K562 (cell line): ENCODE data around the gene TTC31. TPM values are rescaled to one million over a fixed set of nuclear protein-coding genes. Genes with fewer than 3 reads are reported as not detected.
"Not testable (repeated sequence)": the region's sequence is repeated elsewhere in the genome, so short reads cannot be mapped to it uniquely, and the experiment has no call there.

Experiments used
- ATAC-seq: fragments of 200-7000 bp; cut with Tn5 transposase; 3 replicates; pipeline ENCODE4 v1.9.1; 2020; ENCODE audit warnings: moderate library complexity
- BruUV-seq: library from RNA; stranded (reverse); fragments of 400-500 nt; replicated peaks from 2 replicates; lab custom pipeline; 2021; lab: Mats Ljungman, UMichigan
- CTCF ChIA-PET: fragments of 300-600 bp; formaldehyde crosslinking; extraction: SDS; loops from one replicate; lab custom pipeline; 2021; ENCODE audit warnings: low intra/inter-chr PET ratio; lab: Yijun Ruan, JAX
- POLR2A ChIA-PET: fragments of 300-600, 350-650 bp; sonication (Branson Sonifier 250); formaldehyde crosslinking; extraction: SDS; loops from one replicate; lab custom pipeline; 2021; ENCODE audit warnings: antibody characterized with exemption, inconsistent platforms; lab: Yijun Ruan, JAX
- DNase-seq, 4 experiments: peaks; one replicate each; pipeline versions ENCODE4 v3.0.0 to v3.0.0-alpha.2; 2011 to 2018; ENCODE audit warnings: low spot score in 3 of 4, mixed read lengths in 3 of 4; ENCODE audit errors: extremely low read depth in 1 of 4
- FAIRE-seq: peaks from 2 replicates; lab custom pipeline; 2011; peaks lifted over from hg19 to GRCh38; lab: Jason Lieb, UNC
- H2AFZ ChIP-seq: 2 replicates; pipeline ENCODE4 v1.6.0; 2011; ENCODE audit warnings: low read depth, low read length, control low read depth, inconsistent platforms
- H3K27ac ChIP-seq: fragments of 200-600 bp; 3 replicates; pipeline ENCODE4 v1.8.0; 2011; ENCODE audit warnings: low read depth, mild to moderate bottlenecking, control low read depth, inconsistent platforms, low read length, moderate library complexity, mixed read lengths; ENCODE audit errors: extremely low read depth
- H3K27me3 ChIP-seq, 2 experiments: fragments of 300-600 bp in 1 of 2; 2 replicates in 1 of 2; 3 replicates in 1 of 2; pipeline versions ENCODE4 v1.6.0 to v1.8.0; 2011; ENCODE audit warnings: inconsistent platforms in 2 of 2, low read length in 2 of 2, mild to moderate bottlenecking in 1 of 2, mixed read lengths in 1 of 2, moderate library complexity in 1 of 2; ENCODE audit not compliant: control insufficient read depth in 2 of 2, insufficient read depth in 2 of 2
- H3K36me3 ChIP-seq: fragments of 300-600 bp; 3 replicates; pipeline ENCODE4 v1.8.0; 2011; ENCODE audit warnings: mild to moderate bottlenecking, low read length, inconsistent platforms; ENCODE audit not compliant: control insufficient read depth, insufficient read depth
- H3K4me1 ChIP-seq, 2 experiments: fragments of 200-600 bp in 1 of 2; replicated peaks in 1 of 2; 2 replicates in 1 of 2; 3 replicates in 1 of 2; pipeline versions ENCODE4 v1.5.1 to v1.8.0; 2011; ENCODE audit warnings: inconsistent platforms in 2 of 2, low read length in 2 of 2, mild to moderate bottlenecking in 1 of 2, mixed read lengths in 1 of 2, moderate library complexity in 1 of 2; ENCODE audit not compliant: control insufficient read depth in 2 of 2, insufficient read depth in 2 of 2
- H3K4me2 ChIP-seq: 2 replicates; pipeline ENCODE4 v1.6.1; 2011; ENCODE audit warnings: low read length, control low read depth, inconsistent platforms, mixed read lengths; ENCODE audit not compliant: insufficient read depth
- H3K4me3 ChIP-seq: fragments of 200-600 bp; sonication (generic), shearing (Covaris generic); 2 replicates; pipeline ENCODE4 v1.5.1; 2016; ENCODE audit warnings: control low read depth, inconsistent platforms
- H3K79me2 ChIP-seq: fragments of 200-600 bp; 3 replicates; pipeline ENCODE4 v1.8.0; 2011; ENCODE audit warnings: low read length, inconsistent platforms; ENCODE audit not compliant: control insufficient read depth, insufficient read depth
- H3K9ac ChIP-seq, 2 experiments: 2 replicates each; pipeline versions ENCODE4 v1.6.0 to v1.6.1; 2011; ENCODE audit warnings: low read depth in 2 of 2, low read length in 2 of 2, control low read depth in 1 of 2, inconsistent platforms in 1 of 2, mild to moderate bottlenecking in 1 of 2, mixed read lengths in 1 of 2; ENCODE audit not compliant: insufficient read depth in 1 of 2
- H3K9me1 ChIP-seq: one replicate; pipeline ENCODE4 v1.6.0; 2011; ENCODE audit warnings: inconsistent platforms, mild to moderate bottlenecking, low read length, moderate library complexity; ENCODE audit not compliant: control insufficient read depth, insufficient read depth
- H3K9me3 ChIP-seq: replicated peaks from 2 replicates; pipeline ENCODE4 v1.5.1; 2011; ENCODE audit warnings: low read depth, low read length, inconsistent platforms; ENCODE audit not compliant: control insufficient read depth, insufficient read depth
- H4K20me1 ChIP-seq: replicated peaks from 2 replicates; pipeline ENCODE4 v1.6.1; 2011; ENCODE audit warnings: low read length, inconsistent platforms, mixed read lengths; ENCODE audit not compliant: control insufficient read depth, insufficient read depth
- ILK ChIP-seq: fragments of 450-650 bp; IDR thresholded peaks from 2 replicates; pipeline ENCODE4 v1.6.1; 2016; ENCODE audit warnings: missing genetic modification characterization, low read depth, mild to moderate bottlenecking, missing compliant biosample characterization, moderate library complexity, borderline replicate concordance
- SRSF7 ChIP-seq: fragments of 200-400 bp; formaldehyde crosslinking; optimal IDR thresholded peaks from 2 replicates; pipeline ENCODE3; 2017; ENCODE audit warnings: mild to moderate bottlenecking, low read depth, low read length
- TCF3 ChIP-seq: sonication (generic); formaldehyde crosslinking; IDR thresholded peaks from 2 replicates; pipeline ENCODE4 v1.4.0; 2020; ENCODE audit warnings: mild to moderate bottlenecking, missing genetic modification reagents
- WGBS: fragments of 100-300 bp; shearing (Covaris generic); methylation state at CpG from one replicate; pipeline ENCODE4 v1.1.6; 2016; ENCODE audit warnings: low coverage, mixed read lengths; ENCODE audit not compliant: insufficient coverage; ENCODE audit errors: missing lambda C conversion rate; 5-methylcytosine and 5-hydroxymethylcytosine counted together
- in situ Hi-C: fragments of 300-500 bp; cut with MboI; formaldehyde crosslinking; loops from 4 replicates; pipeline ENCODE4 v1.15.0; 2018; ENCODE audit warnings: inconsistent platforms, mixed read lengths
- intact Hi-C: fragments of 100-400 bp; cut with micrococcal nuclease; formaldehyde crosslinking; loops from 2 replicates; pipeline ENCODE4 v1.14.2; 2022
- polyA plus RNA-seq, 8 experiments: library from polyadenylated mRNA; depleted of rRNA in 4 of 8; stranded (reverse) in 5 of 8; unstranded in 3 of 8; fragments of >200 nt; fragmentation: Nextera tagmentation in 2 of 8; fragmentation: Illumina TruSeq in 1 of 8; extraction: Ambion mirVana in 2 of 8; extraction: Trizol in 1 of 8; gene quantifications; 2 replicates each; pipeline versions ENCODE4 v1.2.1 to v1.2.3, GENCODE V29; 2011 to 2014; ENCODE audit warnings: inconsistent platforms in 1 of 8, missing spikeins in 1 of 8
- total RNA-seq, 7 experiments: library from RNA; depleted of rRNA in 6 of 7; stranded (reverse); fragments of >200 nt in 6 of 7; fragmentation: Illumina TruSeq in 2 of 7; extraction: Trizol in 2 of 7; gene quantifications; 2 replicates each; pipeline versions ENCODE4 v1.2.1 to v1.2.3, GENCODE V29; 2011 to 2021; ENCODE audit warnings: low replicate concordance in 1 of 7
- TF ChIP-seq, protein P1 (sequence below): sonication (generic); formaldehyde crosslinking; IDR thresholded peaks from 2 replicates; pipeline ENCODE4 v1.8.1; 2023; ENCODE audit warnings: mild to moderate bottlenecking, missing genetic modification reagents
- TF ChIP-seq, protein P2 (sequence below): fragments of 450-650 bp; formaldehyde crosslinking; IDR thresholded peaks from 2 replicates; pipeline ENCODE4 v1.4.0; 2022; ENCODE audit warnings: missing genetic modification characterization

The TTC31 gene
- total and polyA plus RNA-seq, 9 of the 15 experiments (the other 6 are each of a cell fraction or from before 2014, with no cell fraction given), result 4.7 to 30.5 (median 15.9) TPM

DNA sequence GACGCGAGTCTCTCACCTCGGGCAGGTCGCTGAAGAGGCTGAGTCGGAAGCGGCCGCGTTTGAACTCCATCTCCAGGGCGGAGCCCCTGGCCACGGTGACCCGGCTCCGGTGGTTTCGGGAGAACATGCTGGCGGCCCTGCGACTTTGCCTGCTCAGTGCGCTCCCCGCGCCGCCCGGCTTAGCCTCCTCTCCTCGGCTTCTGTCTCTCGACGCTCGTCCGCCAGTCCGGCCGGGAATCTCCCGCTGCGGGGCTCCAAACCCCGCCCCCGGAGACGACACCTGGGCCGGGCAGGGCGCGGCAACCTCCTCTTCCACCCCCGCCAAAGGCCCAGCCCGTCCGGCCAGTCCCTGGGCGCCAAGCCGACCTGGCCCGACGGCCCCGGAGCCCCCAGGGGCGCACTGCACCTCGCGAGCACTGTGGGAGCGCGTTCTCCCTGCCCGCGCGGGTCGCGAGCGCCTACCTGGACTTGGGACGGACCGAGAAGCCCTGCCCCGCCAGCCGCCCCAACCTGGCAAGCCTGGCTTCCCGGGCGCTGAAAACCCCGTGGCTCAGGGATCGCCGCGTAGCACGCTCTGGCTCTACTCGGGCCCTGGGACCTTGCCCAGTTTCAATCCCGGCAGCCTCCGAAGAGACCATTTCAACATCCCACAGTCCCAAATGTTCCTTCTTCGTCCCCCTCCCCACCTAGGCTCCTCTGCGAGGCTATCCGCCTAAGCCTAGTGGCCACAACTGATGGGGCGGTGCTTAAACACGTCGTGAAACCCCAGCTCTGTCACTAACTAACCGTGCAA is 41.0 kb upstream of the TTC31 start, which contains the start of gene RTKN:
RTKN (minus strand) TSS at position 248 of the 793 bp plus-strand sequence; CDS start at position 127, 121 bp downstream.
- Histone ChIP-seq H3K9me3 (no peaks in the 10 kb centered on the region), H3K36me3 (no peaks in the 10 kb centered on the region)
- POLR2A ChIA-PET, result no interaction called here
- no TSS peak for BruUV-seq
- TF ChIP-seq, protein P1, sequence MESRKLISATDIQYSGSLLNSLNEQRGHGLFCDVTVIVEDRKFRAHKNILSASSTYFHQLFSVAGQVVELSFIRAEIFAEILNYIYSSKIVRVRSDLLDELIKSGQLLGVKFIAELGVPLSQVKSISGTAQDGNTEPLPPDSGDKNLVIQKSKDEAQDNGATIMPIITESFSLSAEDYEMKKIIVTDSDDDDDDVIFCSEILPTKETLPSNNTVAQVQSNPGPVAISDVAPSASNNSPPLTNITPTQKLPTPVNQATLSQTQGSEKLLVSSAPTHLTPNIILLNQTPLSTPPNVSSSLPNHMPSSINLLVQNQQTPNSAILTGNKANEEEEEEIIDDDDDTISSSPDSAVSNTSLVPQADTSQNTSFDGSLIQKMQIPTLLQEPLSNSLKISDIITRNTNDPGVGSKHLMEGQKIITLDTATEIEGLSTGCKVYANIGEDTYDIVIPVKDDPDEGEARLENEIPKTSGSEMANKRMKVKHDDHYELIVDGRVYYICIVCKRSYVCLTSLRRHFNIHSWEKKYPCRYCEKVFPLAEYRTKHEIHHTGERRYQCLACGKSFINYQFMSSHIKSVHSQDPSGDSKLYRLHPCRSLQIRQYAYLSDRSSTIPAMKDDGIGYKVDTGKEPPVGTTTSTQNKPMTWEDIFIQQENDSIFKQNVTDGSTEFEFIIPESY (CRISPR knock-in tag), result peak; percentile 31; the same call in 1 of the 2 replicates
- peak; percentile 29 for TF ChIP-seq SRSF7
- TF ChIP-seq, protein P2, sequence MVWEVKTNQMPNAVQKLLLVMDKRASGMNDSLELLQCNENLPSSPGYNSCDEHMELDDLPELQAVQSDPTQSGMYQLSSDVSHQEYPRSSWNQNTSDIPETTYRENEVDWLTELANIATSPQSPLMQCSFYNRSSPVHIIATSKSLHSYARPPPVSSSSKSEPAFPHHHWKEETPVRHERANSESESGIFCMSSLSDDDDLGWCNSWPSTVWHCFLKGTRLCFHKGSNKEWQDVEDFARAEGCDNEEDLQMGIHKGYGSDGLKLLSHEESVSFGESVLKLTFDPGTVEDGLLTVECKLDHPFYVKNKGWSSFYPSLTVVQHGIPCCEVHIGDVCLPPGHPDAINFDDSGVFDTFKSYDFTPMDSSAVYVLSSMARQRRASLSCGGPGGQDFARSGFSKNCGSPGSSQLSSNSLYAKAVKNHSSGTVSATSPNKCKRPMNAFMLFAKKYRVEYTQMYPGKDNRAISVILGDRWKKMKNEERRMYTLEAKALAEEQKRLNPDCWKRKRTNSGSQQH (CRISPR knock-in tag), result no peak
- TF ChIP-seq TCF3, result no peak
- no peak for TF ChIP-seq ILK (tag)
- TF ChIP-seq, all 486 proteins: peak for 2
- FAIRE-seq (no peak), DNase-seq (no peak), ATAC-seq (no peak)
- Histone ChIP-seq H2AFZ (peak within 1 kb of the TSS; percentile 98), H3K4me2 (peak within 1 kb of the TSS; percentile 87), H3K9me1 (no peaks in the 10 kb centered on the region), H3K27me3 (no peaks in the 10 kb centered on the region), H3K79me2 (no peaks in the 10 kb centered on the region), H4K20me1 (no peaks in the 10 kb centered on the region), H3K4me3 (peak within 1 kb of the TSS; percentile 41; the same call in 1 of the 2 replicates), H3K9ac (peak within 1 kb of the TSS; percentile 65 to 94), H3K27ac (peak within 1 kb of the TSS; percentile 71), H3K4me1 (peaks cover 22 to 36% of the 10 kb centered on the region in 2 experiments; a peak in 4 of 5 replicates)
- in situ Hi-C loops, result no loop called here
- intact Hi-C loops, result no loop called here
- CTCF ChIA-PET, result no interaction called here
- 91% methylated on average over 40 of the region's 75 CpGs for WGBS

DNA sequence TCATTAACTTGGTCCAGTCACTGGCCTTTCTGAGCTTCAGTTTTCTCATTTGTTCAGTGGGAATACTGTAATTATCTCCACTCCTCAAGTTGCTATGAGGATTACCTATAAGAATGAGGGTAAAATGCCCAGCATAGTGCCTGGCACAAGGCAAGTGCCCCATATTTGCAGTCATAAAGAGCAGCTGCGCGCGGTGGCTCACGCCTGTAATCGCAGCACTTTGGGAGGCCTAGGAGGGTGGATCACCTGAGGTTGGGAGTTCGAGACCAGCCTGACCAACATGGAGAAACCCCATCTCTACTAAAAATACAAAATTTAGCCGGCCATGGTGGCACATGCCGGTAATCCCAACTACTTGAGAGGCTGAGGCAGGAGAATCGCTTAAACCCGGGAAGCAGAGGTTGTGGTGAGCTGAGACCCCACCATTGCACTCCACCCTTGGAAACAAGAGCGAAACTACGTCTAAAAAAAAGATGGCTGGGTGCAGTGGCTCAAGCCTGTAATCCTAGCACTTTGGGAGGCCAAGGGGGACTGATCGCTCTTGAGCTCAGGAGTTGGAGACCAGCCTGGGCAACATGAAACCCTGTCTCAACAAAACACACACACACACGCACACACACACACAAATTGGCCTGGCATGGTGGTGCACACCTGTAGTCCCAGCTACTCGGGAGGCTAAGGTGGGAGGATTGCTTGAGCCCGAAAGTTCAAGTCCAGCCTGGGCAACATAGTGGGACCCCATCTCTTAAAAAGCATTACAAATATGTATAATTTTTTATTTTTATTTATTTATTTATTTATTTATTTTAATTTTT is 40.2 kb upstream of the TTC31 start:
- WGBS, result 84% methylated on average over 16 of the region's 16 CpGs
- H3K9me3 ChIP-seq, intact Hi-C loops, DNase-seq, H3K9me1 ChIP-seq, CTCF ChIA-PET, ATAC-seq, in situ Hi-C loops, H3K9ac ChIP-seq, H3K79me2 ChIP-seq, H2AFZ ChIP-seq, H3K4me2 ChIP-seq, H3K36me3 ChIP-seq, BruUV-seq, H3K4me3 ChIP-seq, H3K27me3 ChIP-seq, H3K27ac ChIP-seq, FAIRE-seq, H4K20me1 ChIP-seq, POLR2A ChIA-PET: not testable (repeated sequence)
- peaks cover 22 to 36% of the 10 kb centered on the region in 2 experiments; a peak in 4 of 5 replicates for H3K4me1 ChIP-seq
